Keratinocyte (primary cell): ENCODE measurements around the gene RANBP3.

Experiments used
- EZH2 ChIP-seq: IDR thresholded peaks from one replicate; pipeline ENCODE4 v1.6.1; 2012; ENCODE audit warnings: inconsistent platforms, mild to moderate bottlenecking, low read length, moderate library complexity
- TF ChIP-seq, protein P1 (sequence below), 3 experiments: IDR thresholded peaks in 1 of 3; conservative IDR thresholded peaks in 1 of 3; optimal IDR thresholded peaks in 1 of 3; 2 replicates in 2 of 3; 3 replicates in 1 of 3; pipeline versions ENCODE3 to v1.5.1; 2011; ENCODE audit warnings: low read length in 3 of 3, mild to moderate bottlenecking in 3 of 3, moderate library complexity in 2 of 3, control low read depth in 1 of 3, inconsistent platforms in 1 of 3; ENCODE audit not compliant: insufficient read depth in 2 of 3; ENCODE audit errors: extremely low read depth in 1 of 3

DNA sequence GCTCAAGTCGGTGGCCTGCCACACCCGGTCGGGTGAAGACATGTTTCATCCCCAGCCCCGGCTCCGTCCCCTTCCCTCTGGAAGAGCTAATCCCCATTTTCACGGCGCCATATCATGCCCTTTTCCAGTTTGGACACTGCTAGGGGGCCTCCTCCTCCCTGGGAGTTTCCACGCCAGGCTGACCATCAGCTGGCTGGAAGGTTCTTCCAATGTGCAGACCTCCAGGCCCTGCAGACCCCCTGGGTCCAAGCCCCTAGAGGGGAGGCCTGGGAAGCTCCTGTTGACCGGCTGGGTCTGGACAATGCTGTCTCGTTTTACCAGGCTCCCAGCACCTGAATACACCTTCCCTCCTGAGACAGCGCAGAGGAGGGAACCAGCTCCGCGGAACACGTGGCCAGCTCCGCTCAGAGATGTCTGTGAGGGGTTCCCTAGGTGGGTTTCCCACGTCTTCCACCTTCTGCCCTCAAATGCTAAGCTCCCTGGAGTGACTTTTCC, 44.7 kb upstream of the RANBP3 start:
- TF ChIP-seq, protein P1, sequence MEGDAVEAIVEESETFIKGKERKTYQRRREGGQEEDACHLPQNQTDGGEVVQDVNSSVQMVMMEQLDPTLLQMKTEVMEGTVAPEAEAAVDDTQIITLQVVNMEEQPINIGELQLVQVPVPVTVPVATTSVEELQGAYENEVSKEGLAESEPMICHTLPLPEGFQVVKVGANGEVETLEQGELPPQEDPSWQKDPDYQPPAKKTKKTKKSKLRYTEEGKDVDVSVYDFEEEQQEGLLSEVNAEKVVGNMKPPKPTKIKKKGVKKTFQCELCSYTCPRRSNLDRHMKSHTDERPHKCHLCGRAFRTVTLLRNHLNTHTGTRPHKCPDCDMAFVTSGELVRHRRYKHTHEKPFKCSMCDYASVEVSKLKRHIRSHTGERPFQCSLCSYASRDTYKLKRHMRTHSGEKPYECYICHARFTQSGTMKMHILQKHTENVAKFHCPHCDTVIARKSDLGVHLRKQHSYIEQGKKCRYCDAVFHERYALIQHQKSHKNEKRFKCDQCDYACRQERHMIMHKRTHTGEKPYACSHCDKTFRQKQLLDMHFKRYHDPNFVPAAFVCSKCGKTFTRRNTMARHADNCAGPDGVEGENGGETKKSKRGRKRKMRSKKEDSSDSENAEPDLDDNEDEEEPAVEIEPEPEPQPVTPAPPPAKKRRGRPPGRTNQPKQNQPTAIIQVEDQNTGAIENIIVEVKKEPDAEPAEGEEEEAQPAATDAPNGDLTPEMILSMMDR (optimal IDR thresholded peaks at IDR 0.05 in 1 of 3, IDR thresholded peaks at IDR 0.05 in 1 of 3, conservative IDR thresholded peaks at IDR 0.05 in 1 of 3; ENCODE audit: extremely low read depth in 1 of 3, insufficient read depth in 2 of 3, low read length in 3 of 3): peak in 1 of 3 experiments; percentile 4
- TF ChIP-seq EZH2: no peak
